Astrocyte (in vitro differentiated cells and primary cell): ENCODE data around the gene GRK3.

Source experiments
- CTCF ChIP-seq: IDR thresholded peaks from 2 replicates; pipeline ENCODE4 v1.5.1; 2011; ENCODE audit warnings: low read depth, mild to moderate bottlenecking, inconsistent platforms, low read length, moderate library complexity; ENCODE audit not compliant: insufficient read depth
- EZH2 ChIP-seq: IDR thresholded peaks from 2 replicates; pipeline ENCODE4 v1.6.1; 2012; ENCODE audit warnings: mild to moderate bottlenecking, low read length, inconsistent platforms; ENCODE audit not compliant: insufficient read depth

- no peak for TF ChIP-seq CTCF
- TF ChIP-seq EZH2 = no peak
These were observed 96.6 kb downstream of the GRK3 start for GRCh38 chr22:25661073-25661472.
